ENCODE results near the gene EVI5L.
"Not testable (repeated sequence)": the region's sequence is repeated elsewhere in the genome, so short reads cannot be mapped to it uniquely, and the experiment has no call there.

Gene EVI5L

DNA sequence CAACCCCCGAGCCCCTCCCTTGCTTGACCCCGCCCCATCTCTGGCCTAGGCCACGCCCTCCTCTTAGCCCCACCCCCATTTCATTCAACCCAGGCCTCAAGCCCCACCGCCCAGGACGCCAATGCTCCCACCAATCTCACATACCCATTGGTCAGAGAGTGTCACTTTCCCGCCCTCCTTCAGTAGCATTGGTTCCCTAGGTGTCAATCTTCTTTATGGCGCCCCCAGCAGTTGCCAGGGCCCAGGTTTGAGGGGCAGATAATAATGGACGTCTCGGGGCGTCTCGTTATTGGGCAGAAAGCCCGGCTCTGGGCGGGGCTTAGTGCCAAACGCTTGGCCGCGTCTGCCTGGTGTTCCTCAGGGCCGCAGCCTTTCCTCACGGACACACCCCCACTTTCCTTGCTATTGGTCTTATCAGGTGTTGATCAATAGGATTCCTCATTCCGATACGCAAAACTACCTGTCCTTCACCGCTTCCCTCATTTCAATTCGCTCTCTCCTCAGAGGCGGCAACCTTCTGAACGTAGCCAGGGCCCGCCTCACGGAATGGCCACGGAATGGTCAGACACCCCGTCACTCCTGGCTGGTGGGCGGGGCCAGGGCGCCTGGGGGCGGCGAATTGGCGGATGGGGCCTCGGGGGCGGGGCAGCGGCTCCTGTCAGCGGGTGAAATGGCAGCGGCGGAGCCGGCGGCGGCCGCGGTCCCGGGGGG lies at the start of gene EVI5L:
Gene EVI5L (plus strand): TSS at position 658 of the 711 bp plus-strand sequence. CDS start 16,325 bp downstream, outside the sequence.
- DNase-seq, result peak; percentile 100

GRCh38 chr19:7781157-7781556 lies 48.9 kb upstream of the EVI5L start:
- DNase-seq, result no peak

DNA sequence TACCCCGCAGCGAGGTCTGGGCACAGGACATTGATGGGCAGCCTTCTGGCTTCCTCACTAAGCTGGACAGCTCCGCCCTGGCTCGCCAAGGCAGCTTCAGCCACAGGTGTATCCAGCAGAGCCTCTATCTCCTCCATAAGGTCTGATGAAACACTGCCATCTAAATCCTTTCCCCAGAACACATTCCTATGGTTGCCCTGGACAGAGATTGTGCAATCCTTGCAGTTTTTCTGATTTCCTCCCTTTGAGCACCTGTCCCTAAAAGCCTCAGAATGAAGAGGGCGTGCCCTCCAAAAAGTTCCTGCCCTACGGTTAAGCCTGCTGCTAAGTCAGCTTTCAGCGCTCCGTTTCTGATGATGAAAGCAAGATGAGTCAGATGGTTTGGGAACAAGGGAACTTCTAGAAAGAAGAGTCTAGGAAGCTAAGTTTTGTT lies 46.0 kb upstream of the EVI5L start:
- no peak for DNase-seq

- DNase-seq, result no peak
Measured at GRCh38 chr19:7784856-7785255, 45.2 kb upstream of the EVI5L start.

GRCh38 chr19:7787141-7787540 lies 42.9 kb upstream of the EVI5L start:
- no peak for DNase-seq

DNA sequence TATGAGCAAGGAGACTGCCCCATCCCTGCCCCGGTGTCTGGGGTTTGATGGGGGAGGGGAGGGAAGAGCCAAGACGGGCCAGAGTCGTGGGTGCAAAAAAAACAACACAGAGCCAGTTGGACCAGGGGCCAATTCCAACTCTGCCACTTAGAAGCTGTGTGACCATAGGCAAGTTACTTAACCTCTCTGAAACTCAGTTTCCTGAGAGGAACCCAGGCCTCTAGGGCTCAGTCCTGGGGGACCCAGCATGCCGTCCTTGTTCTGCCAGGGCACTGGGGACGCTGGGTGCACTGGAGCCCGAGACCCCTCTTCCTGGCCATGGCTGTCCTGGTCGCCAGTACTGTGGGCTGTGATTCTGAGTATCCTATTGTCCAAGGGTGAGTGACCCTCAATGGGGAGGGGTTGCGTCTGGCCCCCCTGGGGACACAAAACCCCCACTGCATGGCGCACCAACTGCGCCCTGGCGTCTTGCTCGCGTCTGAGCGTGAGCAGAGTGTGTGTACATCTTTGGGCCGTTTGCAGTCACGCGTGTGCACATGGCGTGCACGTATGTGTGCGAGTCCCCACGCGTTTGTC lies 42.3 kb upstream of the EVI5L start:
- no peak for DNase-seq

DNA sequence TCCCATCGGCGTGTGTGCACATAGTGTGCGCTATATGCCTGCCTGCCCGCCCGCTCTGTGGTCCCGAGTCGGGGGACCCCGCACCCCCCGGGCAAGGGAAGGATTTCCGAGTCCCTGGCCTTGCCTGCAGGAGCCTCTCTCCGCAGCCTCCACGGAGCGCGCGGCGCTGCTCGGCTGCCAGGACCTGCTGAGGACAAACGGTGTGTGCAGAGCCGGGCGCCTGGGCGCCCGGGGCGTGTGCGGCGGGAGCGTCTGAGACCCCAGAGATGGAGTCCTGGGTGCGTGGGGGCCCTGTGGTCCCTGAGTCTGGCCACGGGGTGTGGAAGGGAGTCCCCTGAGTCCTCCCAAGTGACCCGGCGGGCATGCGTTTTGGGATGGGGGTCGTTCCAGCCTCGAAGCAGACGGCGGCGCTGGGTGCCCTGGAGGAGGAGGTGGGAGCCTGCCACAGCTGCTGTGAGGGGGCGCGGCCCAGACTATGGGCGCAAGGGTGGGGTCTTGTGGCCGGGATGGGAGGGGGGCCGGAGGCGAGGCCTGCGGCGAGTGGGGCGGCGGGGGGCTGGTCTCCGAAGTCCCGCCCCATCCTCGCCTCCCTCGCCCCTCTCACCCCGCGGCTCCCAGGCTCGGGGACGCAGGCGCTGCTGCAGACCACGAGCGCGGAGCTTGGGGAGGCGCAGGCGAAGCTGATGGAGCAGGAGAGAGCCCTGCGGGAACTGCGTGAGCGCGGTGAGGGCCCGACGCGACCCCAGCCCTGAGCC lies 41.7 kb upstream of the EVI5L start:
- no peak for DNase-seq

DNA sequence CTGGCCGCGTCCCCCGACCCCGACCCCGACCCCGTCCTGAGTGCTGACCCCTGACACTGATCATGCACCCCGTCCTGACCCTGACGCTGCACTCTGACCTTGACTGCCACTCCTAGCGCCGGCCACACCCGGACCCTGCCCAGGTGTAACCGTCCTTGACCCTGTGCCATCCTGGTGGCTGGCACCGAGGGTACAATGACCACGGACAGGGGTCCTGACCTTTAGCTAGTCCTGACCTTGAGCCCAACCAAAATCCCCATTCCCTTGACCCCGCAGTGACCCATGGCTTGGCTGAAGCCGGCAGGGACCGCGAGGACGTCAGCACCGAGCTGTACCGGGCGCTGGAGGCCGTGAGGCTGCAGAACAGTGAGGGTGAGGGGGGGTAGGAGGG lies 41.1 kb upstream of the EVI5L start:
- DNase-seq, result no peak

- no peak for DNase-seq
Measured at GRCh38 chr19:7789447-7789846, 40.6 kb upstream of the EVI5L start.

GRCh38 chr19:7790416-7790815 lies 39.6 kb upstream of the EVI5L start:
- no peak for DNase-seq

DNA sequence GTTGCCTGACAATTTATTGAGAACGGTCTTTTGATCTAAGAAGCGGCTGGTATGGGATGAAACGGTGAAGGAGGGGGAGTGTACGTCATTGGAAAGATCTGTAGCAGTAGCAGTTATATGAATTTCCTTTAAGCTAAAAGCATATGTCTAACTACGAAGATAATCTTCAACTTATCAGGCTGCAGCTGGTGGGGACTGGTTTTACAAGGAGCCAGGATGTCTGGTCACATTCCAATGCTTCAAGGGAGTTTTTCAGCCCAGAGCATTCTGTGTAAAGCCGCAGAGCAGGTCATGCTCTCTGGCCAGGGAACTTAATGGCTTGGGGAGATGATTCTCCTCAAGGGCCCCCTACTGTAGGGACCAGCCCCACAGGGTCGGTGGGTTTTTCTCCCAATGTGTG lies 37.7 kb upstream of the EVI5L start:
- no peak for DNase-seq

GRCh38 chr19:7792701-7793100 lies 37.3 kb upstream of the EVI5L start:
- not testable (repeated sequence) for DNase-seq

GRCh38 chr19:7793493-7793892 lies 36.5 kb upstream of the EVI5L start:
- no peak for DNase-seq

DNA sequence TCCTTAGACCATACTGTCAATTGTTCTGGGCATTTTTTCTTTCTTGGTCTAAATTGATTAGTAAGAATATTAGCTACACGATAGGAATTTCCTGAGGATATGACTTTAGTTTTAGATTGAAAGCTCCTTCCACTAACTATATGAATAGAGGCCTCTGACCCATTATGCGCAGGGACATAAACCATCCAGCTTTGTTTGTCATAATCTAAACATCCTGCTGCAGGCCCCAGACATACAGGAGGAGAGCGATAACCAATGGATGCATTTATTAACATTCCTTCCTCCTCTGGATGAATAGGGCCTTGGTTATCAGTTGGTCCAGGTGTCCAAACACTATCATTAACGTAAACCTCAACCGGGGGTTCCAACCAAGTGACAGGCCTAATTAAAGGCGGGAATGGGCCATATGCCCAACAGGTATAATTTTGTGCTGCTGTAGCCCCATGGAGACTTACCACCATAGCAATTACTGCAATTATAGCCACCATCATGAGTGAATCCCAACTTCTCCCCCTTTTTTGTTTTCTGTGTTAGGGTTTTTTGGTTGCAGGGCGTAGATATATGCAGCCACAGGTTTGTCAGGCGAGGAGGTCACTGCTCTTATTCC lies 34.4 kb upstream of the EVI5L start:
- DNase-seq, result no peak

DNA sequence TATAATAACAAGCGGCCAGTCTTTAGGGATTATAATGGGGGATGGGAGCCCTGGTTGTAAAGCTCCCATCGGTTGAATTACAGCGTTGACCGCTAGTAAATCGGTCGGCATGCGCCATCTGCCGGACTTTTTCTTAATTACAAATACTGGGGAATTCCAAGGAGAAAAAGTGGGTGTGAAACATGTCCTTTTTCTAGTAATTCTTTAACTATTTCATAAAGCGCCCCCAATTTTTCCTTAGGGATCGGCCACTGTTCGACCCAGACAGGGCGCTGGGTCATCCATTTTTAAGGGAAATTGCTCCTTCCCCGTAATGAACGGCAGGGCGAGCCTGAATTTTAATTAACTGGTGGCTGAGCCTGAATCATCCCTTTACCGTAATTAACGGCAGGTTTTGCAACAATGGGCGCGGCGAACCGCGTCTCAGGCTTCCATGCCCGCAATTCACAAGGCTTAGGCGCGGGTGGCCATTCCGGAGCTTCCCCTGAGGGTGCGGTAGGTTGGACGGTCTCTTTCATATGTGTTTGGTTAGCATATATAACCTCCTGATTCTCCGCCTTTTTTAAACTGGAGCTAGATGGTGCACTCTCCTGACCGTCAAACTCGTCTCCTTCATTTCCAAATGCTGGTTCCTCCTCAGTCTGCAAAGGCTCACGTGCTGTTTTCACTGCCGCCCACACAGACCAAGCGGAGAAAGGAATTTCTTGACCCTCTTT lies 30.2 kb upstream of the EVI5L start:
- DNase-seq, result peak; percentile 33

DNA sequence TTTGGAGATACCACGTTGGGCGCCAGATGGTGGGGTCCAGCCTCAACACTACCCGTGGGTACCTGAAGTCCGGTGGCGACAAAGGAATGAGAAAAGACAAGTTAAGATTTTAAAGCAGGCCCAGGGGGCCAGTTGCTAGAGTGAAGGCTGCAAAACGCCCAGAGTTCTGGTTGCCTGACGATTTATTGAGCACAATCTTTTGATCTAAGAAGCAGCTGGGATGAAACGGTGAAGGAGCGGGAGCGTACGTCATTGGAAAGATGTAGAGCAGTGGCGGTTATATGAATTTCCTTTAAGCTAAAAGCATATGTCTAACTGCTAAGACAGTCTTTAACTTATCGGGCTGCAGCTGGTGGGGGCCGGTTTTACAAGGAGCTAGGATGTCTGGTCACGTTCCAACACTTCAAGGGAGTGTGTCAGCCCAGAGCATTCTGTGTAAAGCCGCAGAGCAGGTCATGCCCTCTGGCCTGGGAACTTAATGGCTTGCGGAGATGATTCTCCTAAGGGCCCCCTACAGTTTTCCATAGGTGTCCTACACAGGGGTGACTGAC lies 28.9 kb upstream of the EVI5L start:
- no peak for DNase-seq

- no peak for DNase-seq
Measured at GRCh38 chr19:7806234-7806633, 23.8 kb upstream of the EVI5L start.

DNA sequence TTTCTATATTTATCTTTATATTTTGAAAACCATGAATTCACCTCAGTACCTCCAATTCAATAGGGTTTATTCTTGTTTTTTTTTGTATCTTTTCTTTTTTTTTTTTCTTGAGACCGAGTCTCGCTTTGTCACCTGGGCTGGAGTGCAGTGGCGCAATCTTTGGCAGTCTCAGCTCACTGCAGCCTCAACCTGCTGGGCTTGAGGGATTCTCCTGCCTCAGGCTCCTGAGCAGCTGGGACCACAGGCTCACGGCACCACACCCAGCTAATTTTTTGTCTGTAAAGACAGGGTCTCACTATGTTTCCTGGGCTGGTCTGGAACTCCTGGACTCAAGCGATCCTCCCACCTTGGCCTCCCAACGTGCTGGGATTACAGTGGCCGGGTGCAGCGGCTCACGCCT lies 23.1 kb upstream of the EVI5L start:
- no peak for DNase-seq

GRCh38 chr19:7808108-7808507 lies 21.9 kb upstream of the EVI5L start:
- DNase-seq, result no peak

- no peak for DNase-seq
Measured at GRCh38 chr19:7811989-7812388, 18.0 kb upstream of the EVI5L start.

DNA sequence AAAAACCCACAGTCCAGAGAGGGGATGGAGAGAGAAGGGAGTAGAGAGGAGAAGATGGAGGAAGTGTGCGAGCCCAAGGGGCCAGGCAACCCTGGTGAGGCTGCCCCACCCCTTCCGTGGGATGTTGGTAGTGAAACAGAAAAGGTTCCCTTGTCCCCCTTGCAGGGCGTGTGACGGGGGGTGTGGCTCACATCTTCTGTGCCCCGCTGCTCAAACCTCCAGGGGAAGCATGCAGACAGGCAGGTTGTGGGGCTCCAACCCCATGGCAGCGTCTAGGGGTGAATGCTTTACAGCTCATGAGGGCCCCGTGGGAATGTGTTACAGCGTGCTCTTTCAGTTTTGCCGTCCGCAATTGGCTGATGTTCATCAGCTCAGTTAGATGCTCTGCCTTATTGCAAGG lies 14.7 kb upstream of the EVI5L start:
- DNase-seq, result no peak

GRCh38 chr19:7816040-7816439 lies 14.0 kb upstream of the EVI5L start:
- not testable (repeated sequence) for DNase-seq

DNA sequence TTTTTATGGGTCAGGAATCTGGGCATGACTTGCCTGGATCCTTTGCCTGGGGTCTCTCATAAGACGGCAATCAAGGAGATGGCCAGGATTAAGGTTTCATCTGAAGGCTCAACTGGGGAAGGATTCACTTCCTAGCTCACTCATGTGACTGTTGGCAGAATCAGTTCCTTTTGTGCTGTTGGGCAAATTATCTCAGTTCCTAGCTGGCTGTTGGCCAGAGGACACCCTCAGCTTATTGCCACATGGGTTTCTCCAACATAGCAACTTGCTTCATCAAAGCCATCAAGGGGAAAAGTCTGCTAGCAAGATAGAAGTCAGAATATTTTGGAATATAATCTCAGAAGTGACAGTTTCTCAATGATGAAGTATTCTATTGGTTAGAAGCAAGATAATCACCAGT lies 12.2 kb upstream of the EVI5L start:
- no peak for DNase-seq
